ENCODE measurements around the gene CHKB. TPM values are rescaled to one million over a fixed set of nuclear protein-coding genes. Genes with fewer than 3 reads are reported as not detected.

CHKB gene
- total and polyA plus RNA-seq, 2 of the 4 experiments (the other 2 are of a cell fraction), result 8.1 to 36.9 TPM

DNA sequence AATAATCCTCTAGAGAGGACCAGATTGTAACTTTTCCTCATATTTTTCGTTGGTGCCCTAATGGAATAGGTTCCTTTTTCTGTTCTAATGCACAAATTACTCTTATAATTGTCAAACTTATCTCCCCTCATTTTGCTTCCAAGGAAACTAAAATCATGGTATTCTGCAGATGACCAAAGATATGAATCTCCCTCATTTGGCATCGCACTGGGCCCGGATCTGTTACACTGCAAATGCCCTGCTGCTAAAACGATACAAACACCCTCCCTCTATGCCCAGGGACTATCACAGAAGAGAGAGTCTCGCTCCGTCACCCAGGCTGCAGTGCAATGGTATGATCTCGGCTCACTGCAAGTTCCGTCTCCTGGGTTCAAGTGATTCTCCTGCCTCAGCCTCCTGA, 29.3 kb downstream of the CHKB start:
- in situ Hi-C loops (cut with MboI; ENCODE audit: low sequenced_read_pairs) (no loop called here), dilution Hi-C loops (cut with HindIII; ENCODE audit: low sequenced_read_pairs, unreplicated experiment) (no loop called here), intact Hi-C loops (cut with micrococcal nuclease) (no loop called here)
- no peak overlapping the region for H4K5ac ChIP-seq (ENCODE audit: low read depth, low read length)
- no peak overlapping the region for H3K4me2 ChIP-seq (ENCODE audit: low read depth, low read length)
- BruUV-seq (replicated peaks), result no TSS peak
- H3K9me3 ChIP-seq (ENCODE audit: control insufficient read depth, insufficient read depth, low read length), result no peaks in the 10 kb centered on the region
- ChIA-PET POLR2A (ENCODE audit: unreplicated experiment) (no interaction called here), CTCF (interaction anchor here (1.0 to 1.4 kb wide), 2 partner anchors 10 to 28 kb away, joined by 3 read pairs; partner anchors contain the start of gene SYCE3)
- no peaks in the 10 kb centered on the region for H4K20me1 ChIP-seq (ENCODE audit: insufficient read depth, low read length)
- no peak overlapping the region for H3K9ac ChIP-seq (ENCODE audit: low read depth, low read length)
- H3K4me1 ChIP-seq (ENCODE audit: control insufficient read depth, insufficient read depth, low read length), result no peaks in the 10 kb centered on the region
- H3K36me3 ChIP-seq (ENCODE audit: control insufficient read depth, insufficient read depth, low read length), result no peaks in the 10 kb centered on the region
- H3K18ac ChIP-seq (ENCODE audit: low read depth, low read length), result no peak overlapping the region
- no peak overlapping the region for H2BK120ac ChIP-seq (ENCODE audit: low read depth, low read length)
- H3K9me1 ChIP-seq (ENCODE audit: insufficient read depth, low read length), result no peaks in the 10 kb centered on the region
- no peak overlapping the region for H3K23ac ChIP-seq (ENCODE audit: low read depth, low read length)
- no peak overlapping the region for H3K14ac ChIP-seq (replicated peaks; ENCODE audit: low read depth, low read length)
- no peak overlapping the region for H4K91ac ChIP-seq (ENCODE audit: insufficient read depth, low read depth, low read length)
- H2BK5ac ChIP-seq (ENCODE audit: low read depth, low read length, poor library complexity, severe bottlenecking), result no peak overlapping the region
- WGBS, 2 experiments (ENCODE audit: extremely low coverage in 2 of 2, insufficient read length in 1 of 2), result 60% methylated on average over 2 of the region's 8 CpGs; no CpG with 5 or more reads in 1 of the 2 experiments
- no peak overlapping the region for H3K56ac ChIP-seq (ENCODE audit: extremely low read depth, insufficient read depth, low read length)
- H4K8ac ChIP-seq (ENCODE audit: low read depth in 2 of 2, low read length in 2 of 2), result no peak overlapping the region
- H2AFZ ChIP-seq (replicated peaks; ENCODE audit: low read length, poor library complexity), result no peak overlapping the region
- no peak overlapping the region for H2AK5ac ChIP-seq (ENCODE audit: low read depth, low read length)
- no peak for ATAC-seq (ENCODE audit: low read depth)
- TF ChIP-seq SMC3 (IDR thresholded peaks at IDR 0.05; ENCODE audit: low read depth, low read length) (no peak), MAFK (IDR thresholded peaks at IDR 0.05; ENCODE audit: low read depth, low read length) (no peak), CHD1 (IDR thresholded peaks at IDR 0.05; ENCODE audit: low read depth, low read length) (no peak), RFX5 (IDR thresholded peaks at IDR 0.05; ENCODE audit: low read depth, low read length) (no peak), FOS (IDR thresholded peaks at IDR 0.05; ENCODE audit: low read depth, low read length) (no peak), NFE2L2 (IDR thresholded peaks at IDR 0.05; ENCODE audit: low read depth, low read length) (no peak), RCOR1 (IDR thresholded peaks at IDR 0.05; ENCODE audit: insufficient replicate concordance, low read length) (no peak), RAD21 (IDR thresholded peaks at IDR 0.05; ENCODE audit: low read length) (no peak), MXI1 (IDR thresholded peaks at IDR 0.05; ENCODE audit: borderline replicate concordance, low read depth, low read length) (no peak), POLR2A (IDR thresholded peaks at IDR 0.05; ENCODE audit: low read depth, low read length) (no peak), BHLHE40 (IDR thresholded peaks at IDR 0.05; ENCODE audit: low read depth, low read length) (no peak), MAZ (IDR thresholded peaks at IDR 0.05; ENCODE audit: borderline replicate concordance, low read depth, low read length) (no peak), CEBPB (IDR thresholded peaks at IDR 0.05; ENCODE audit: low read depth, low read length) (no peak)
- TF ChIP-seq, protein P1, sequence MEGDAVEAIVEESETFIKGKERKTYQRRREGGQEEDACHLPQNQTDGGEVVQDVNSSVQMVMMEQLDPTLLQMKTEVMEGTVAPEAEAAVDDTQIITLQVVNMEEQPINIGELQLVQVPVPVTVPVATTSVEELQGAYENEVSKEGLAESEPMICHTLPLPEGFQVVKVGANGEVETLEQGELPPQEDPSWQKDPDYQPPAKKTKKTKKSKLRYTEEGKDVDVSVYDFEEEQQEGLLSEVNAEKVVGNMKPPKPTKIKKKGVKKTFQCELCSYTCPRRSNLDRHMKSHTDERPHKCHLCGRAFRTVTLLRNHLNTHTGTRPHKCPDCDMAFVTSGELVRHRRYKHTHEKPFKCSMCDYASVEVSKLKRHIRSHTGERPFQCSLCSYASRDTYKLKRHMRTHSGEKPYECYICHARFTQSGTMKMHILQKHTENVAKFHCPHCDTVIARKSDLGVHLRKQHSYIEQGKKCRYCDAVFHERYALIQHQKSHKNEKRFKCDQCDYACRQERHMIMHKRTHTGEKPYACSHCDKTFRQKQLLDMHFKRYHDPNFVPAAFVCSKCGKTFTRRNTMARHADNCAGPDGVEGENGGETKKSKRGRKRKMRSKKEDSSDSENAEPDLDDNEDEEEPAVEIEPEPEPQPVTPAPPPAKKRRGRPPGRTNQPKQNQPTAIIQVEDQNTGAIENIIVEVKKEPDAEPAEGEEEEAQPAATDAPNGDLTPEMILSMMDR (conservative IDR thresholded peaks at IDR 0.05; ENCODE audit: low read depth, low read length), result no peak
- TF ChIP-seq, protein P2, sequence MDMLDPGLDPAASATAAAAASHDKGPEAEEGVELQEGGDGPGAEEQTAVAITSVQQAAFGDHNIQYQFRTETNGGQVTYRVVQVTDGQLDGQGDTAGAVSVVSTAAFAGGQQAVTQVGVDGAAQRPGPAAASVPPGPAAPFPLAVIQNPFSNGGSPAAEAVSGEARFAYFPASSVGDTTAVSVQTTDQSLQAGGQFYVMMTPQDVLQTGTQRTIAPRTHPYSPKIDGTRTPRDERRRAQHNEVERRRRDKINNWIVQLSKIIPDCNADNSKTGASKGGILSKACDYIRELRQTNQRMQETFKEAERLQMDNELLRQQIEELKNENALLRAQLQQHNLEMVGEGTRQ (IDR thresholded peaks at IDR 0.05; ENCODE audit: low read depth, low read length), result no peak
- TF ChIP-seq, protein P3, sequence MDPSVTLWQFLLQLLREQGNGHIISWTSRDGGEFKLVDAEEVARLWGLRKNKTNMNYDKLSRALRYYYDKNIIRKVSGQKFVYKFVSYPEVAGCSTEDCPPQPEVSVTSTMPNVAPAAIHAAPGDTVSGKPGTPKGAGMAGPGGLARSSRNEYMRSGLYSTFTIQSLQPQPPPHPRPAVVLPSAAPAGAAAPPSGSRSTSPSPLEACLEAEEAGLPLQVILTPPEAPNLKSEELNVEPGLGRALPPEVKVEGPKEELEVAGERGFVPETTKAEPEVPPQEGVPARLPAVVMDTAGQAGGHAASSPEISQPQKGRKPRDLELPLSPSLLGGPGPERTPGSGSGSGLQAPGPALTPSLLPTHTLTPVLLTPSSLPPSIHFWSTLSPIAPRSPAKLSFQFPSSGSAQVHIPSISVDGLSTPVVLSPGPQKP (IDR thresholded peaks at IDR 0.05; ENCODE audit: borderline replicate concordance, low read depth, low read length), result no peak
- H2BK15ac ChIP-seq (ENCODE audit: low read depth, low read length), result no peak overlapping the region
- no peaks in the 10 kb centered on the region for H3K79me1 ChIP-seq (ENCODE audit: low read depth in 1 of 2, low read length in 2 of 2)
- no peak overlapping the region for H3K4ac ChIP-seq (ENCODE audit: low read depth, low read length)
- no peak overlapping the region for H3K4me3 ChIP-seq (ENCODE audit: insufficient read depth, low read depth, low read length)
- H3K27me3 ChIP-seq (ENCODE audit: control insufficient read depth, insufficient read depth, low read length), result peaks cover 55% of the 10 kb centered on the region
- H2BK20ac ChIP-seq (ENCODE audit: low read depth, low read length), result no peak overlapping the region
- no peak for DNase-seq
- no peak overlapping the region for H3K27ac ChIP-seq (ENCODE audit: insufficient read depth, low read length)
- no peak overlapping the region for H2AK9ac ChIP-seq (replicated peaks; ENCODE audit: low read depth, low read length, poor library complexity)
